ENCODE data around the gene GSTP1.

GRCh38 chr11:67631853-67632174, 48.2 kb downstream of the GSTP1 start:
- no peak for TF ChIP-seq CTCF (IDR thresholded peaks at IDR 0.05)
- TF ChIP-seq POLR2A (IDR thresholded peaks at IDR 0.05): no peak

All from uterus (tissue), 2 donors.